Hair follicular keratinocyte (primary cell): ENCODE results near the gene LEPROT. TPM values are rescaled to one million over a fixed set of nuclear protein-coding genes. Genes with fewer than 3 reads are reported as not detected.

Experiments used
- total RNA-seq: library from RNA; depleted of rRNA; stranded (reverse); fragments of >200 nt; gene quantifications from 2 replicates; pipeline ENCODE4 v1.2.3, GENCODE V29; 2015

The LEPROT gene, protein sequence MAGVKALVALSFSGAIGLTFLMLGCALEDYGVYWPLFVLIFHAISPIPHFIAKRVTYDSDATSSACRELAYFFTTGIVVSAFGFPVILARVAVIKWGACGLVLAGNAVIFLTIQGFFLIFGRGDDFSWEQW
- total RNA-seq: 19.8 and 29.5 TPM in 2 replicates

DNA sequence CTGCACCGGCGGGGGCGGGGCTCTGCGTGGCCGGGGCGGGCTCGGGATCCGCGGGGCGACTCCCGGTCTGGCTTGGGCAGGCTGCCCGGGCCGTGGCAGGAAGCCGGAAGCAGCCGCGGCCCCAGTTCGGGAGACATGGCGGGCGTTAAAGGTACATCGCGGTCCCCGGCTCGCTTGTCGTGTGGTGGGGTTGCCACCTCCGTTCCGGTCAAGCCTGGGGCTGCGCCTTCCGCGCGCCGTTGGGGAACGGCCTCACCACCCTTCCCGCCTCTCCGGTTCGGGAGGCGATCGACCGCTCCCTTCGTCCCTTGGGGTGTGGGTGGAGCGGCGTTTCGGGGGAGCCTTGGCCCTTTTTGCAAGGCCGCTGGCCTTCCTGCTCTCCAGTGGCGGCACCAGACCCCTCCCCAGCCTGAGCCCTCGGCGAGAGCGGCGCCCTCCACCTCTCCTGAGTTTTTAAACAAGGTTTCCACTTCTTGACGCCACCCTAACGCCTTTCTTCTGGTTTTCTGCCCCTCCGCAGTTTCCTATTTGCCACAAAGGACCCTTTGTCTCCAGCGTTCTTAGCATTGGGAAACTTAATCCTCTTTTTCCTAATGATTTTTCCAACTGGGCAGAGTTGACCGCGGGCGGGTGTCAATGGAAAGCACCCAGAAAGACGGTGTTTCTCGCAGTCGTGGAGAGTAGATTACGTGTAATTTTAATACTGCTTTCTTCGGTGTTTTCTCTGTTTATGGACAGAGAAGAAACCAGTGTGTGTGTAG, at the start of gene LEPROT, which contains the start of gene LEPR:
Gene LEPROT, plus strand, starts transcription at position 79 of the 761 bp plus-strand sequence. Its CDS starts 57 bp downstream, at position 136.
Gene LEPR, plus strand, starts transcription at position 79 of the 761 bp plus-strand sequence. CDS start 144,898 bp downstream, outside the sequence.

Other genes starting within 250 kb of the LEPROT start
- gene DNAJC6, start 111.1 kb upstream of the LEPROT start, total RNA-seq: 0.23 and 0.62 TPM in 2 replicates
- gene LEPR, start within 50 bp of the LEPROT start, total RNA-seq: 3.4 and 5.9 TPM in 2 replicates